K562 (cell line): Measurements from ENCODE around the gene IARS1. TPM values are rescaled to one million over a fixed set of nuclear protein-coding genes. Genes with fewer than 3 reads are reported as not detected.

Source experiments
- ATAC-seq: fragments of 200-7000 bp; cut with Tn5 transposase; 3 replicates; pipeline ENCODE4 v1.9.1; 2020; ENCODE audit warnings: moderate library complexity
- BruUV-seq: library from RNA; stranded (reverse); fragments of 400-500 nt; replicated peaks from 2 replicates; lab custom pipeline; 2021; lab: Mats Ljungman, UMichigan
- CTCF ChIA-PET: fragments of 300-600 bp; formaldehyde crosslinking; extraction: SDS; loops from one replicate; lab custom pipeline; 2021; ENCODE audit warnings: low intra/inter-chr PET ratio; lab: Yijun Ruan, JAX
- POLR2A ChIA-PET: fragments of 300-600, 350-650 bp; sonication (Branson Sonifier 250); formaldehyde crosslinking; extraction: SDS; loops from one replicate; lab custom pipeline; 2021; ENCODE audit warnings: antibody characterized with exemption, inconsistent platforms; lab: Yijun Ruan, JAX
- DNase-seq, 4 experiments: peaks; one replicate each; pipeline versions ENCODE4 v3.0.0 to v3.0.0-alpha.2; 2011 to 2018; ENCODE audit warnings: low spot score in 3 of 4, mixed read lengths in 3 of 4; ENCODE audit errors: extremely low read depth in 1 of 4
- FAIRE-seq: peaks from 2 replicates; lab custom pipeline; 2011; peaks lifted over from hg19 to GRCh38; lab: Jason Lieb, UNC
- H2AFZ ChIP-seq: 2 replicates; pipeline ENCODE4 v1.6.0; 2011; ENCODE audit warnings: low read depth, low read length, control low read depth, inconsistent platforms
- H3K27ac ChIP-seq: fragments of 200-600 bp; 3 replicates; pipeline ENCODE4 v1.8.0; 2011; ENCODE audit warnings: low read depth, mild to moderate bottlenecking, control low read depth, inconsistent platforms, low read length, moderate library complexity, mixed read lengths; ENCODE audit errors: extremely low read depth
- H3K27me3 ChIP-seq, 2 experiments: fragments of 300-600 bp in 1 of 2; 2 replicates in 1 of 2; 3 replicates in 1 of 2; pipeline versions ENCODE4 v1.6.0 to v1.8.0; 2011; ENCODE audit warnings: inconsistent platforms in 2 of 2, low read length in 2 of 2, mild to moderate bottlenecking in 1 of 2, mixed read lengths in 1 of 2, moderate library complexity in 1 of 2; ENCODE audit not compliant: control insufficient read depth in 2 of 2, insufficient read depth in 2 of 2
- H3K36me3 ChIP-seq: fragments of 300-600 bp; 3 replicates; pipeline ENCODE4 v1.8.0; 2011; ENCODE audit warnings: mild to moderate bottlenecking, low read length, inconsistent platforms; ENCODE audit not compliant: control insufficient read depth, insufficient read depth
- H3K4me1 ChIP-seq, 2 experiments: fragments of 200-600 bp in 1 of 2; replicated peaks in 1 of 2; 2 replicates in 1 of 2; 3 replicates in 1 of 2; pipeline versions ENCODE4 v1.5.1 to v1.8.0; 2011; ENCODE audit warnings: inconsistent platforms in 2 of 2, low read length in 2 of 2, mild to moderate bottlenecking in 1 of 2, mixed read lengths in 1 of 2, moderate library complexity in 1 of 2; ENCODE audit not compliant: control insufficient read depth in 2 of 2, insufficient read depth in 2 of 2
- H3K4me2 ChIP-seq: 2 replicates; pipeline ENCODE4 v1.6.1; 2011; ENCODE audit warnings: low read length, control low read depth, inconsistent platforms, mixed read lengths; ENCODE audit not compliant: insufficient read depth
- H3K4me3 ChIP-seq: fragments of 200-600 bp; sonication (generic), shearing (Covaris generic); 2 replicates; pipeline ENCODE4 v1.5.1; 2016; ENCODE audit warnings: control low read depth, inconsistent platforms
- H3K79me2 ChIP-seq: fragments of 200-600 bp; 3 replicates; pipeline ENCODE4 v1.8.0; 2011; ENCODE audit warnings: low read length, inconsistent platforms; ENCODE audit not compliant: control insufficient read depth, insufficient read depth
- H3K9ac ChIP-seq, 2 experiments: 2 replicates each; pipeline versions ENCODE4 v1.6.0 to v1.6.1; 2011; ENCODE audit warnings: low read depth in 2 of 2, low read length in 2 of 2, control low read depth in 1 of 2, inconsistent platforms in 1 of 2, mild to moderate bottlenecking in 1 of 2, mixed read lengths in 1 of 2; ENCODE audit not compliant: insufficient read depth in 1 of 2
- H3K9me1 ChIP-seq: one replicate; pipeline ENCODE4 v1.6.0; 2011; ENCODE audit warnings: inconsistent platforms, mild to moderate bottlenecking, low read length, moderate library complexity; ENCODE audit not compliant: control insufficient read depth, insufficient read depth
- H3K9me3 ChIP-seq: replicated peaks from 2 replicates; pipeline ENCODE4 v1.5.1; 2011; ENCODE audit warnings: low read depth, low read length, inconsistent platforms; ENCODE audit not compliant: control insufficient read depth, insufficient read depth
- H4K20me1 ChIP-seq: replicated peaks from 2 replicates; pipeline ENCODE4 v1.6.1; 2011; ENCODE audit warnings: low read length, inconsistent platforms, mixed read lengths; ENCODE audit not compliant: control insufficient read depth, insufficient read depth
- HLTF ChIP-seq: fragments of 450-650 bp; IDR thresholded peaks from 2 replicates; pipeline ENCODE4 v1.6.1; 2016
- HNRNPH1 ChIP-seq: fragments of 200-400 bp; formaldehyde crosslinking; optimal IDR thresholded peaks from 2 replicates; pipeline ENCODE3; 2017; ENCODE audit warnings: low read depth, mild to moderate bottlenecking, low read length, moderate library complexity
- NR4A1 ChIP-seq, 2 experiments: fragments of 250-450 bp in 1 of 2; fragments of 450-650 bp in 1 of 2; sonication (Bioruptor Pico) in 1 of 2; IDR thresholded peaks; 2 replicates each; pipeline versions ENCODE4 v1.4.0 to v1.6.1; 2016 to 2020; ENCODE audit warnings: mild to moderate bottlenecking in 2 of 2, missing compliant biosample characterization in 1 of 2, missing genetic modification characterization in 1 of 2, moderate library complexity in 1 of 2
- NRF1 ChIP-seq, 2 experiments: fragments of 450-650 bp; IDR thresholded peaks in 1 of 2; conservative IDR thresholded peaks in 1 of 2; 2 replicates each; pipeline ENCODE4 v1.6.1; 2014; ENCODE audit warnings: mild to moderate bottlenecking in 2 of 2
- SMARCE1 ChIP-seq: fragments of 450-650 bp; IDR thresholded peaks from 2 replicates; pipeline ENCODE4 v1.7.1; 2016; ENCODE audit warnings: mild to moderate bottlenecking
- ZNF124 ChIP-seq: sonication (generic); formaldehyde crosslinking; IDR thresholded peaks from 2 replicates; pipeline ENCODE4 v1.8.1; 2022; ENCODE audit warnings: missing genetic modification reagents
- ZNF311 ChIP-seq: fragments of 250-450 bp; sonication (Bioruptor Pico); IDR thresholded peaks from 2 replicates; pipeline ENCODE4 v1.4.0; 2020; ENCODE audit warnings: mild to moderate bottlenecking, moderate library complexity
- ZNF639 ChIP-seq, 2 experiments: fragments of 200-800 bp in 1 of 2; sonication (Bioruptor generic) in 1 of 2; sonication (generic) in 1 of 2; formaldehyde crosslinking in 1 of 2; IDR thresholded peaks in 1 of 2; conservative IDR thresholded peaks in 1 of 2; 2 replicates each; pipeline versions ENCODE4 v1.5.0 to v1.6.1; 2016 to 2020; ENCODE audit warnings: missing compliant biosample characterization in 1 of 2, missing genetic modification characterization in 1 of 2, missing genetic modification reagents in 1 of 2
- ZNF717 ChIP-seq: fragments of 250-450 bp; sonication (Bioruptor Pico); IDR thresholded peaks from 2 replicates; pipeline ENCODE4 v1.5.0; 2021
- WGBS: fragments of 100-300 bp; shearing (Covaris generic); methylation state at CpG from one replicate; pipeline ENCODE4 v1.1.6; 2016; ENCODE audit warnings: low coverage, mixed read lengths; ENCODE audit not compliant: insufficient coverage; ENCODE audit errors: missing lambda C conversion rate; 5-methylcytosine and 5-hydroxymethylcytosine counted together
- in situ Hi-C: fragments of 300-500 bp; cut with MboI; formaldehyde crosslinking; loops from 4 replicates; pipeline ENCODE4 v1.15.0; 2018; ENCODE audit warnings: inconsistent platforms, mixed read lengths
- intact Hi-C: fragments of 100-400 bp; cut with micrococcal nuclease; formaldehyde crosslinking; loops from 2 replicates; pipeline ENCODE4 v1.14.2; 2022
- polyA plus RNA-seq, 8 experiments: library from polyadenylated mRNA; depleted of rRNA in 4 of 8; stranded (reverse) in 5 of 8; unstranded in 3 of 8; fragments of >200 nt; fragmentation: Nextera tagmentation in 2 of 8; fragmentation: Illumina TruSeq in 1 of 8; extraction: Ambion mirVana in 2 of 8; extraction: Trizol in 1 of 8; gene quantifications; 2 replicates each; pipeline versions ENCODE4 v1.2.1 to v1.2.3, GENCODE V29; 2011 to 2014; ENCODE audit warnings: inconsistent platforms in 1 of 8, missing spikeins in 1 of 8
- total RNA-seq, 7 experiments: library from RNA; depleted of rRNA in 6 of 7; stranded (reverse); fragments of >200 nt in 6 of 7; fragmentation: Illumina TruSeq in 2 of 7; extraction: Trizol in 2 of 7; gene quantifications; 2 replicates each; pipeline versions ENCODE4 v1.2.1 to v1.2.3, GENCODE V29; 2011 to 2021; ENCODE audit warnings: low replicate concordance in 1 of 7
- TF ChIP-seq, protein P1 (sequence below): sonication (generic); formaldehyde crosslinking; IDR thresholded peaks from 2 replicates; pipeline ENCODE4 v1.8.0; 2022; ENCODE audit warnings: mild to moderate bottlenecking, missing genetic modification reagents

The IARS1 gene
- total and polyA plus RNA-seq, 9 of the 15 experiments (the other 6 are each of a cell fraction or from before 2014, with no cell fraction given) = 119 to 371 (median 234) TPM

DNA sequence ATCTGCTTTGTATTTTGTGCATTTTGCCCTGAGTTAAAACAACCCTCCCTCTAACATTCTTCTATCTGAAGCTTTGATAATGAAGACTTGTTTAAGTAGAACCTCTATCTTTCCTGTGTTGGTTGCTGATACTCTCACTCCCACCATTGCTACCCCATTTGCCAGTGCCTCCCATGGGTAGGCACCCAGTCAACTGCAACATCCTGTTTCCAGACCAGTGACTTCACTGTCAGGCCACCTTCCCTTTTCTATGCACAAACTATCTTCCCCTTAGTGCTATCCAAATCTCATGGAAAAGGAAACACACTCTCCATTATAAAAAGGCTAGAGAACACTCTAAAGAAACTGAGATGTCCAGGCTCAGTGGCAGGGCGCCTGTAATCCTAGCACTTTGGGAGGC lies 5.6 kb upstream of the IARS1 start (continued):
- TF ChIP-seq, protein P1, sequence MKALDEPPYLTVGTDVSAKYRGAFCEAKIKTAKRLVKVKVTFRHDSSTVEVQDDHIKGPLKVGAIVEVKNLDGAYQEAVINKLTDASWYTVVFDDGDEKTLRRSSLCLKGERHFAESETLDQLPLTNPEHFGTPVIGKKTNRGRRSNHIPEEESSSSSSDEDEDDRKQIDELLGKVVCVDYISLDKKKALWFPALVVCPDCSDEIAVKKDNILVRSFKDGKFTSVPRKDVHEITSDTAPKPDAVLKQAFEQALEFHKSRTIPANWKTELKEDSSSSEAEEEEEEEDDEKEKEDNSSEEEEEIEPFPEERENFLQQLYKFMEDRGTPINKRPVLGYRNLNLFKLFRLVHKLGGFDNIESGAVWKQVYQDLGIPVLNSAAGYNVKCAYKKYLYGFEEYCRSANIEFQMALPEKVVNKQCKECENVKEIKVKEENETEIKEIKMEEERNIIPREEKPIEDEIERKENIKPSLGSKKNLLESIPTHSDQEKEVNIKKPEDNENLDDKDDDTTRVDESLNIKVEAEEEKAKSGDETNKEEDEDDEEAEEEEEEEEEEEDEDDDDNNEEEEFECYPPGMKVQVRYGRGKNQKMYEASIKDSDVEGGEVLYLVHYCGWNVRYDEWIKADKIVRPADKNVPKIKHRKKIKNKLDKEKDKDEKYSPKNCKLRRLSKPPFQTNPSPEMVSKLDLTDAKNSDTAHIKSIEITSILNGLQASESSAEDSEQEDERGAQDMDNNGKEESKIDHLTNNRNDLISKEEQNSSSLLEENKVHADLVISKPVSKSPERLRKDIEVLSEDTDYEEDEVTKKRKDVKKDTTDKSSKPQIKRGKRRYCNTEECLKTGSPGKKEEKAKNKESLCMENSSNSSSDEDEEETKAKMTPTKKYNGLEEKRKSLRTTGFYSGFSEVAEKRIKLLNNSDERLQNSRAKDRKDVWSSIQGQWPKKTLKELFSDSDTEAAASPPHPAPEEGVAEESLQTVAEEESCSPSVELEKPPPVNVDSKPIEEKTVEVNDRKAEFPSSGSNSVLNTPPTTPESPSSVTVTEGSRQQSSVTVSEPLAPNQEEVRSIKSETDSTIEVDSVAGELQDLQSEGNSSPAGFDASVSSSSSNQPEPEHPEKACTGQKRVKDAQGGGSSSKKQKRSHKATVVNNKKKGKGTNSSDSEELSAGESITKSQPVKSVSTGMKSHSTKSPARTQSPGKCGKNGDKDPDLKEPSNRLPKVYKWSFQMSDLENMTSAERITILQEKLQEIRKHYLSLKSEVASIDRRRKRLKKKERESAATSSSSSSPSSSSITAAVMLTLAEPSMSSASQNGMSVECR (CRISPR knock-in tag) = no peak

GRCh38 chr9:92298036-92298435 lies 4.5 kb upstream of the IARS1 start:
- 84% methylated on average over 3 of the region's 3 CpGs for WGBS
- ChIA-PET CTCF (no interaction called here), POLR2A (interaction anchor here (4.0 kb wide), 1 partner anchor 8 kb away, joined by 38 read pairs; no protein-coding TSS in a partner anchor)
- H3K36me3 ChIP-seq = peaks cover 68% of the 10 kb centered on the region
- H4K20me1 ChIP-seq = no peaks in the 10 kb centered on the region
- no peaks in the 10 kb centered on the region for H3K9me3 ChIP-seq
- in situ Hi-C loops (no loop called here), intact Hi-C loops (no loop called here)
- DNase-seq (no peak), ATAC-seq (no peak), FAIRE-seq (no peak)
- H2AFZ ChIP-seq = no peak overlapping the region
- no peak overlapping the region for H3K27ac ChIP-seq
- no peak overlapping the region for H3K4me2 ChIP-seq
- no peak for TF ChIP-seq NR4A1 (CRISPR knock-in tag; IDR thresholded peaks at IDR 0.05)
- no peak for TF ChIP-seq NR4A1 (tag; IDR thresholded peaks at IDR 0.05)
- TF ChIP-seq NRF1 (conservative IDR thresholded peaks at IDR 0.05 in 1 of 2, IDR thresholded peaks at IDR 0.05 in 1 of 2) = no peak
- TF ChIP-seq ZNF639 (CRISPR knock-in tag; conservative IDR thresholded peaks at IDR 0.05 in 1 of 2, IDR thresholded peaks at IDR 0.05 in 1 of 2) = no peak
- TF ChIP-seq ZNF124 (CRISPR knock-in tag) = no peak
- no peak for TF ChIP-seq HLTF
- TF ChIP-seq HNRNPH1 = no peak
- no peak for TF ChIP-seq SMARCE1
- no peak for TF ChIP-seq ZNF311
- TF ChIP-seq ZNF717 = no peak
- H3K4me1 ChIP-seq = peaks cover 7 to 18% of the 10 kb centered on the region in 2 experiments
- no TSS peak for BruUV-seq
- H3K4me3 ChIP-seq = no peak overlapping the region
- H3K9me1 ChIP-seq = no peaks in the 10 kb centered on the region
- H3K9ac ChIP-seq = no peak overlapping the region
- no peaks in the 10 kb centered on the region for H3K27me3 ChIP-seq
- peaks cover 31% of the 10 kb centered on the region for H3K79me2 ChIP-seq
